GM12892 (cell line): ENCODE results near the gene TRIM8.

Experiments
- DNase-seq: peaks from one replicate; pipeline ENCODE4 v3.0.0; 2011; ENCODE audit not compliant: insufficient read length
- FAIRE-seq: peaks from 2 replicates; lab custom pipeline; 2011; peaks lifted over from hg19 to GRCh38; lab: Jason Lieb, UNC
- POLR2A ChIP-seq: IDR thresholded peaks from 2 replicates; pipeline ENCODE4 v1.6.1; 2011; ENCODE audit warnings: low read depth, low read length, control low read depth
- POLR2AphosphoS5 ChIP-seq: IDR thresholded peaks from 2 replicates; pipeline ENCODE4 v1.6.1; 2011; ENCODE audit warnings: low read depth, low read length, control low read depth
- TAF1 ChIP-seq: IDR thresholded peaks from 2 replicates; pipeline ENCODE4 v1.6.1; 2011; ENCODE audit warnings: low read depth, mild to moderate bottlenecking, control low read depth, low read length, borderline replicate concordance

Gene TRIM8

DNA sequence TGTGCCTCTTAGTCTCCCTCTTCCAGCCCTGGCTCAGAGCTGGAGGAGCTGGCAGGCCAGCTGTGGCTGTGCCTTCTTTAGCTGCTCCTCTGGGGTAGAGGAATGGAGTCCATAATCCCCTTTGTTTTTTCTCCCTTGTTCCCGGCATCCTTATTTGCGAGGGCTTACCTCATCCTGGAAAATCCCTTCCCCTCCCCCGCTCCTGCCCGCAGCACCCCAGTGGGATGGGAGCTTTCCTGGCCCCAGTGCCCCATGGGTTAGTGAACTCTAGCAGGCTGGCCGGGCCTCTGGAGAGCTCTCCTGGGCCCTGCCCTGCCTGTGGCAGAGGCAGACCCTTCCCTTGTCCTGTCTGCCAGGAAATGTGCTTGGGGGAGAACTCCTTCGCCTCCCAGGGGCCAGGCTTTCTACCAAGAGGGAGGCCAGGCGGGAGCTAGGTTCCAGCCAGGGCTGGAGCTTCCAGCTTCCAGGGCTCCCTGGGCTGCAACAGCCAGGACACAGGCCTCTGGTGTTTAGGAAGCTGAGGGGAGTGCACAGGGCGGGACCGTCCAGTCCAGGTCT lies 16.5 kb upstream of the TRIM8 start:
- TF ChIP-seq POLR2A = no peak
- no peak for TF ChIP-seq TAF1
- no peak for TF ChIP-seq POLR2AphosphoS5
- FAIRE-seq (no peak), DNase-seq (no peak)

DNA sequence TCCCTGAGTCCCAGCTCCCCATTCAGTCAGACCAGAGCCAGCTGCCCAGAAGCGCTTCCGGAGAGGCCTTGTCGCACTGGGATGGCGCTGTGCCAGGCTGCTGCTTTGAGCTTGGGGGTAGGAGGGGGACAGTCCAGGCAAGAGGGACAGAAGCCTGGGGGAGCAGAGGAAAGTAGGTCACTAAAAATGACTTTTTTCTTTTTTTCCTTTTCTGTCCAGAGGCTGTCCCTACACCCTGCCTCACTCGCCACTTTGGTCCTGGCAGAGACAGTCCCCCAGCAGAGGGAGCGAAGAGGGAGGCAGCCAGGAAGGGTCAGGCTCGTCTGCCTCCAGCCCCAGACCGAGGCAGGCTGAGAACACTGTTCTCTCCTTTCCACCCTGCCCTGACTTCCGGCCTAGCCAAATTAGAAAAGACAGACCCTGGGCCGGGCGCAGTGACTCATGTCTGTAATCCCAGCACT lies 15.8 kb upstream of the TRIM8 start:
- DNase-seq (no peak), FAIRE-seq (no peak)
- TF ChIP-seq TAF1 (no peak), POLR2AphosphoS5 (no peak), POLR2A (no peak)

DNA sequence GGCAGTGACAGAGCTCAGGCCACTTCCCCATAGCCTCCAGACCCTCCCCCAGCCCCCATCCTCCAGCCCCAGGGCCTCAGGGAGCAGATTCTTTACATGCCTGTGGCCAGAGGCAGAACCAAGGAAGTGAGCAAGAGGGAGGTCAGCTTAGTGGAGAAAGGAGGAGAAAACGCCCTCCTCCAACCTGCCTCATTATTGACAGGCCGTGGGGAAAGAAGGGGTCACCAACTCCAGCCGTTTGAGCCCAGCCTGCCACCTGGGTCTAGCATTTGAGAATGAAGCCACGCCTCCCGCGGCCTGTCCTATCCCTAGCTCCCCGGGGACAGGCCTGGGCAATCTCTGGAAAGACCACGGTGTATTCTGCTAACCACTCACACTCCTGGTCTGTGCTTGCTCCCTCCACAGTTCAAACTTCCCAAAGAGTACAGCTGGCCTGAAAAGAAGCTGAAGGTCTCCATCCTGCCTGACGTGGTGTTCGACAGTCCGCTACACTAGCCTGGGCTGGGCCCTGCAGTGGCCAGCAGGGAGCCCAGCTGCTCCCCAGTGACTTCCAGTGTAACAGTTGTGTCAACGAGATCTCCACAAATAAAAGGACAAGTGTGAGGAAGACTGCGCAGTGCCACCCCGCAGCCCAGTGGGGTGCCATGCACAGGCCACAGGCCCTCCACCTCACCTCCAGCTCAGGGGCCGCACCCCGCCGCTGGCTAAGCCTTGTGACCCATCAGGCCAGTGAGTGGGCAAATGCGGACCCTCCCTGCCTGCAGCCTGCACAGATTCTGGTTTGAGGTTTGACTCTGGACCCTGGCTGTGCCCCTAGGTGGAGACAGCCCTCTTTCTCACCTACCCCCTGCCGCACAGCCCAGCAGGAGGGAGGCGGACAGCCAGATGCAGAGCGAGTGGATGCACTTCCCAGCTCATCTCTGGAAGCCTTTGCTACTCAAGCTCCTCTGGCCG lies 14.3 kb upstream of the TRIM8 start:
- DNase-seq = no peak
- FAIRE-seq = no peak
- TF ChIP-seq POLR2AphosphoS5 = no peak
- TF ChIP-seq POLR2A = no peak
- no peak for TF ChIP-seq TAF1

DNA sequence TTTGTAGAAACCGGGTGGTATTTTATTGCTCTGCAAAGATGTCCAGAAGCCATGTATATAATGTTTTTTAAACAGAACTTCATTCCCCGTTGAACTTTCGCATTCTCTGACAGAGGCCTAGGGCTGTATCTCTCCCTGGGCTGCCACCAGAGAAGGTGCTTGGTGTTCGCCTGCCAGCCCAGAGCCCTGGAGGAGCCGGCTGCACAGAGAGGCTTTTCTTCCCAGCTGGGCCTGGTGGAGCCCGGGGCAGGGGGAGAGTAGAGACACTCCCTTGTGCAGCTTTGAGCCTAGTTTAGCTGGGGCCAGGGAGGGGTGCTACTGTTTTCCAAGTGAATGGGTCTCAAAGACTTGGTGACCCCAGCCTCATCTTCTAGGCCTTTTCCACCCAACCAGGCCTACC lies 13.6 kb upstream of the TRIM8 start:
- TF ChIP-seq TAF1 (no peak), POLR2AphosphoS5 (no peak), POLR2A (no peak)
- FAIRE-seq = no peak
- no peak for DNase-seq

DNA sequence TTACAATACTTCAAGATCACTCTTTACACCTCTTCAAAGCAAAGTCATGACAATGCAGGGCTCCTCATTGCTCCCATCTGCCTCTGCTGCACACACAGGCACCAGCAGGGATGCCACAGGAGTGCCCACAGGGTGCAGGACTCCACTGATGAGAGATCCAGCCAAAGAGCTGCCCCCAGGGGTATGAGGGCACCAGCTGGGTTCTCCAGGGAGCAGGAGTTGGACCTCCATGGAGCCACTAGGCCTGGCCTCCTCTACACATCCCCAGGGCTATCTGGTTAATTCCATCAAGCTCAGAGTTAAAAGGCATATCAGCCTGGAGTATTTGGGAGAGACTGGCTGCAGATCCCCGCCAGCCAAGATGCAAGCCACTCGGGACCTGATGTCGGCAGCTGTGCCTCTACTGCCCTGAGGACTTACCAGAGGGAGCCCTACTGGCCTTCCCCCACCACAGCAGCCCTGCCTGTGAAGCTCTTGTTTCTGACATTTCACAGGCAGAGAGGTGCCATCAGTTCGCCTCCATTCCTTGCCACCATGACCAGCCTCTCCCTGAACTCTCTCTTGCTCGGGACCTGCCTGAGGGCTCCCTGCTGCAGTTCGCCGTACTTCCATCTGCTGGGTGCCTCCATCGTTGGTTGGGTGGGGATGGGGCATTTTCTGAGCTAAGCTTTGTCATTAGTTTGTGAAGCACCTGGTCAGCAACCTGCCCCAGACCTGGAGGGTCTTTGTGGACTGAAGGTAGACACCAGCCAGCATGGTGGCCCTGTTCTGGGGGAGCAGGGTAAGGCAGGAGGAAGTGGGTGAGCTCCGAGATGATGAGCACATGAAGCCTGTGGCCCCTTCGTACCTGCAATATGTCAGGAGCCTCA lies 12.5 kb upstream of the TRIM8 start:
- FAIRE-seq (no peak), DNase-seq (no peak)
- no peak for TF ChIP-seq POLR2A
- no peak for TF ChIP-seq TAF1
- no peak for TF ChIP-seq POLR2AphosphoS5

DNA sequence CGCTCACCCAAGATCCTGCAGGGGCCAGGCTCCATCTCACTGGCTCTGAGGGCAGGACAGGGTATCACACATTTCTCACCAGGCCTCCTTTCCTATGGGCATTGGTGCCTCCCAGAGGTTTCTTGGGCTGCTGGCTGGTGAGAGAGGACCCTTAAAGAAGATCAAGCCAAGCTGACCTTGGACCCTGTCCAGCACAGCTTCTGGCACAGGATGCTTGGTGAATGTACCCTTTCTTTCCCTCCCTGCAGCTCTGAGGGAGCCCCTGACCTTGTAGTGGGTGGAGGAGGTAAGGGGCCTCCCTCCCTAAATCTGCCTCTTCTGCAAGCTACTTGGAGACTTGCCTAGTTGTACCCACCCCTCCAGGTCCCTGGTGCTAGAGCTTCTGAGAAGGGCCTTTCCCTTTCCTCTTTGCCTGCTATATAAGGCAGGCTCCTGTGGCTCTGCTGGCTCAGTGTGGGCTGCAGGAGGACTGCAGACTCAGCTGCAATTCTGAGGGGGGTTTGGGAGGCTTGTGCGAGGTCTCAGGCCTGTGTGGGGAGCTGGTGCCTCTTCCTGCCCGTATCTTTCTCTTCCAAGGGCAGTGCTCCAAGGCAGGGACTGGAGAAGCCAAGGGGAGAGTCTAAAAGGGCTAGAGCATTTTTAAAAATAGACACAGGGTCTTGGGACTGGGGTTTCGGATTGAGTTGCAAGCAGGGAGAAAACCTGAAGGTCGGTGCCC lies 11.7 kb upstream of the TRIM8 start:
- DNase-seq (no peak), FAIRE-seq (no peak)
- TF ChIP-seq POLR2A = no peak
- TF ChIP-seq TAF1 = no peak
- no peak for TF ChIP-seq POLR2AphosphoS5

DNA sequence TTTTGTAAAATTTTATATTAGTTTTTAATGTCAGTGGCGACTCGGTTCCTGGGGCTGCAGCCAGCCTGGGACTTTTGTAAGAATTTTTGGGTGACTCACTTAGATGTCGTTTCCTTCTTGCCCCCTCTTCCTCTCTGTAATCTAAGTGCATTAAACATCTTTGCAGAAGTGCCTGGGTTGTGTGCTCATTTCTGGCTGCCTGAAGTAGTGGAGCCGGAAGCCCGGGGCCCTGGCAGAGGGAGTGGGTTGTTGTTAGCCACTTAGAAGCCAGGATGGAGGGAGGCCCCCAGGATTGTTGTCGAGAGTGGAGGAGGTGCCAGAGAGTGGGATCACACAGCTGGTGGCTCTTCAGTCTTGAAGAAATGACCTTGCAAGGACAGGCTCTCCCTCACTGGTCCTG lies 11.0 kb upstream of the TRIM8 start:
- FAIRE-seq (no peak), DNase-seq (no peak)
- no peak for TF ChIP-seq POLR2A
- TF ChIP-seq TAF1 = no peak
- no peak for TF ChIP-seq POLR2AphosphoS5

DNA sequence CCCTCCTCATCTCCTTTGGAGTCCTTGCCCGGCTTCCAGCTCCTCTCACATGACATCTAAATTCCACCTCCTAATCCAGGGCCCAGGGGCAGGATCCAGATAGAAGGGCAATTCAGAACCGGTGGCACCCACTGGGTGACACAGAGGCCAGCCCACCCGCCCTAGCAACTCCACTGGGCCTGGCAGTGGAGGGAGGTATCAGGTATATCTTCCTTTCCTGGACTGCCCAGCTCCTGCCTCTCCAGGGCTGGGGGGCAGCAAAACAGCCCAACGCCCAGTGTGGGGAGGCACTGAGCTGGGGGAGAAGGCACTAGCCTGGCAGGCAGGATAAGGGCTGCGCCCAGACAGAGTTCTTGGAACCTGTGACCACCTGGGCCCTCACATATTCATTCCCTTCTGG lies 10.4 kb upstream of the TRIM8 start:
- TF ChIP-seq TAF1 (no peak), POLR2AphosphoS5 (no peak), POLR2A (no peak)
- FAIRE-seq (no peak), DNase-seq (no peak)

DNA sequence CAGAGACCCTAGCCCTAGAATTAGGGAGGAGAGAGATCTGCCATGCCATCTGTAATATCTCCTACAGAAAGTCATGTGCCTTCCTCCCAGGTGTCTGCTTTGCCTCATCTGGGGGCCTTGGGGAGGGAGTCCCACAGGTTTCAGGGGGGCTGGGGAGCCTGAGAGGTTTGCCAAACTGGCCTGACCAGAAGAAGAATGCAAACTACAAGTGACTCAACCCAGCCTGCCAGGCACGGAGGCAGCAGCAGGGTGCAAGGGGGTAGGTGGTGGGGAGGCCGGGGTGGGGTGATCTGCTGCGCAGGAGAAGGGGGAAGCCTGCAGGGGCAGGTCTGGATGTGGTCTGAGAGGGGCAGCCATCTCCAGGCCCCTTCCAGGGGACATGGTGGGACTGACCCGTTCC lies 9.6 kb upstream of the TRIM8 start:
- FAIRE-seq = no peak
- no peak for DNase-seq
- no peak for TF ChIP-seq POLR2AphosphoS5
- no peak for TF ChIP-seq POLR2A
- TF ChIP-seq TAF1 = no peak

DNA sequence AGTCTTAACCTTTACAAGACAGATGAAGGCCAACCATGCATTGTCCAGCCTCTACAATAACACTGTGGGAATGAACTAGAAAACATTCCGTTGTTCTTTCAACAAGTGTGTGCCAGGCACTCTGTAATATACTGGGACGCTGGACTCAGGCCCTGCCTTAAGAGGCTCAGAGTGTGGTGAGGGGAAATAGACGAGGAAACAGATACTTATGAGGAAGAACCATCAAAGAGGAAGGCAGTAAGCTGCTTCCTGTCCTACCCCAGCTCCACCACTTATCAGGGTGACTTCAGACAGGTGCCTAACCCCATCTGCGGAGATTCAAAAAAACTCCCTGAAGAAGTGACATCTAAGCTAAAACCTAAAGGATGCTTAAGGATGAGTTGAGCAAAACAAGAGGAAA lies 8.9 kb upstream of the TRIM8 start:
- no peak for TF ChIP-seq POLR2A
- no peak for TF ChIP-seq TAF1
- no peak for TF ChIP-seq POLR2AphosphoS5
- DNase-seq = no peak
- peak; percentile 24 for FAIRE-seq

DNA sequence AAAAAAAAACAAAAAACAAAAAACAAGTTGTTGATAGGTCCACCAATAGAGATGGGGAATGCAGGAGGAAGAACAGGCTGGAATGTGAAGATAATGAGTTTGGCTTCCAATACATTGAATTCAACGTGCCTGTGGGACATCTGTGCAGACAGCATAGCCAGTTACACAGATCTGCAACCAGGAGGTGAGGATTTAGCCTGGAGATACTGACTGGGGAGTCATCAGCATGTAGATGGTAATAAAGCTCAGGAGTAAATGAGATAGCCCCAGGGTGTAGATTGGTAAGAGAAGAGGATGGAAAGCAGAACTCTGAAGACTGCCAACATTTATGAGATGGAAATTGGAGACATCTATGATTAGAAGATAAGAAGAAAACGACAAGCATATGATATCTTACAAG lies 4.7 kb upstream of the TRIM8 start:
- no peak for DNase-seq
- no peak for FAIRE-seq
- no peak for TF ChIP-seq POLR2AphosphoS5
- TF ChIP-seq POLR2A = no peak
- TF ChIP-seq TAF1 = no peak
